Neural progenitor cell (in vitro differentiated cells): Measurements from ENCODE around the gene RPS6KA2.

Experiments used
- EZH2 ChIP-seq: fragments of 200-600 bp; sonication (generic); IDR thresholded peaks from 2 replicates; pipeline ENCODE4 v1.6.1; 2017; ENCODE audit warnings: antibody characterized with exemption, mild to moderate bottlenecking, moderate library complexity
- EZH2phosphoT487 ChIP-seq: fragments of 200-600 bp; sonication (generic); IDR thresholded peaks from 2 replicates; pipeline ENCODE4 v1.6.1; 2017; ENCODE audit warnings: antibody characterized with exemption
- TF ChIP-seq, protein P1 (sequence below): fragments of 200-600 bp; sonication (generic); IDR thresholded peaks from 2 replicates; pipeline ENCODE4 v1.5.1; 2017; ENCODE audit warnings: antibody characterized with exemption, mild to moderate bottlenecking

DNA sequence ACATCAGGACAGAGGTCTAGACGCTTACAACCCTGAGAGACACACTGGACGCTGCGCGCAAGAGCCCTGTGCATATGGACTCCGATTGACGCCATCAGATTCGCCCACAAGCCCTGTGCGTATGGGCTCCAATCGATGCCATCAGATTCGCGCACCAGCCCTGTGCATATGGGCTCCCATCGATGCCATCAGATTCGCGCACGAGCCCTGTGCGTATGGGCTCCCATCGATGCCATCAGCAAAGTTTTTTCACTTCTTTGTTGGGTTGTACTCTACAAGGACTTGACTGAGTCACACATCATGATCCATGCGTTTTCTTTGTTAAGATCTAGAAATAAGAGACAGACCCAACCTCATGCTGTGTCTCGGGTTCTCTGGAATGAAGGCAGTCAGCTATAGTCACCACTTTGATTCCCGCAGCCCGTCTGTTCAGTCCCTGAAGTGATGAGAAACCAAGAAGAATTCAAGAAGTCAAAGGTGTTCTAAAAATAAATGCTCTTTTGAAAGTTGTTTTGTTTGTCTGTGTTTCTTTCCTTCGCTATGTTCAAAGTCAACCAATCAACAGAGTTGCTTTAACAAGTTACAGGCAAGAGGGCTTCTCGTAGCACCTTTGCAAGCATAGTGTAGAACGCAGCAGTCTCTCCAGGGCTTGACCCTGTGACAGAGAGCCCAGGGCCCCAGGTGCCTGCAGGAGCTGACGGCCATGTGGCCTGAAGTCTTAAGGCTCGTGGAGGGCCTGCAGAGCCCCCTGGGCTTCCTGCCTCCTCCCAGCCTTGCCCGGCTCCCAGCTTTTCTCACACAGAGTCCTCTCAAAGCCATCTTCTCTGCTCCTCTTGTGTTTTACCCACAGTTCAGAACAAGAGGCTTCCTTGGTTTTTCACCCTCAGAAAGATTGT lies 7.9 kb downstream of the RPS6KA2 start:
- TF ChIP-seq EZH2: no peak
- TF ChIP-seq, protein P1, sequence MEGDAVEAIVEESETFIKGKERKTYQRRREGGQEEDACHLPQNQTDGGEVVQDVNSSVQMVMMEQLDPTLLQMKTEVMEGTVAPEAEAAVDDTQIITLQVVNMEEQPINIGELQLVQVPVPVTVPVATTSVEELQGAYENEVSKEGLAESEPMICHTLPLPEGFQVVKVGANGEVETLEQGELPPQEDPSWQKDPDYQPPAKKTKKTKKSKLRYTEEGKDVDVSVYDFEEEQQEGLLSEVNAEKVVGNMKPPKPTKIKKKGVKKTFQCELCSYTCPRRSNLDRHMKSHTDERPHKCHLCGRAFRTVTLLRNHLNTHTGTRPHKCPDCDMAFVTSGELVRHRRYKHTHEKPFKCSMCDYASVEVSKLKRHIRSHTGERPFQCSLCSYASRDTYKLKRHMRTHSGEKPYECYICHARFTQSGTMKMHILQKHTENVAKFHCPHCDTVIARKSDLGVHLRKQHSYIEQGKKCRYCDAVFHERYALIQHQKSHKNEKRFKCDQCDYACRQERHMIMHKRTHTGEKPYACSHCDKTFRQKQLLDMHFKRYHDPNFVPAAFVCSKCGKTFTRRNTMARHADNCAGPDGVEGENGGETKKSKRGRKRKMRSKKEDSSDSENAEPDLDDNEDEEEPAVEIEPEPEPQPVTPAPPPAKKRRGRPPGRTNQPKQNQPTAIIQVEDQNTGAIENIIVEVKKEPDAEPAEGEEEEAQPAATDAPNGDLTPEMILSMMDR: no peak
- no peak for TF ChIP-seq EZH2phosphoT487
